CD4-positive, alpha-beta T cell (primary cell): Measurements from ENCODE around the gene RAB11FIP2. TPM values are rescaled to one million over a fixed set of nuclear protein-coding genes. Genes with fewer than 3 reads are reported as not detected.

Experiments
- ATAC-seq: fragments of 200-7000 bp; cut with Tn5 transposase; one replicate; pipeline ENCODE4 v1.10.0; 2022; ENCODE audit warnings: mild to moderate bottlenecking; ENCODE audit not compliant: poor library complexity
- CTCF ChIA-PET: fragments of 350-600 bp; sonication (Branson Sonifier 250); formaldehyde crosslinking; loops from one replicate; lab custom pipeline; 2021; ENCODE audit warnings: antibody characterized with exemption, inconsistent platforms; lab: Charles Lee
- POLR2A ChIA-PET: fragments of 350-600 bp; sonication (Branson Sonifier 250); formaldehyde crosslinking; loops from one replicate; lab custom pipeline; 2021; ENCODE audit warnings: antibody characterized with exemption, inconsistent platforms; lab: Charles Lee
- DNase-seq, 14 experiments: peaks; one replicate each; pipeline ENCODE4 v3.0.0-alpha.2; 2013 to 2020; ENCODE audit warnings: mixed read lengths in 2 of 14
- H3K27ac ChIP-seq, 2 donors: one replicate each; pipeline versions ENCODE4 v1.5.1 to v1.7.0; 2013; ENCODE audit warnings: low read length in 2 of 2, low read depth in 1 of 2, mild to moderate bottlenecking in 1 of 2
- H3K27me3 ChIP-seq, 2 experiments: 1 replicate in 1 of 2; 2 replicates in 1 of 2; pipeline versions ENCODE4 v1.6.1 to v1.7.0; 2013; ENCODE audit warnings: low read length in 2 of 2, control low read depth in 1 of 2, mild to moderate bottlenecking in 1 of 2, moderate library complexity in 1 of 2; ENCODE audit not compliant: insufficient read depth in 2 of 2, control insufficient read depth in 1 of 2
- H3K36me3 ChIP-seq: one replicate; pipeline ENCODE4 v1.6.1; 2013; ENCODE audit warnings: low read length, control low read depth; ENCODE audit not compliant: insufficient read depth
- H3K4me1 ChIP-seq: one replicate; pipeline ENCODE4 v1.6.1; 2013; ENCODE audit warnings: low read length, control low read depth; ENCODE audit not compliant: insufficient read depth
- H3K4me3 ChIP-seq: one replicate; pipeline ENCODE4 v1.5.1; 2013; ENCODE audit warnings: mild to moderate bottlenecking, low read length, moderate library complexity
- H3K9me3 ChIP-seq, 2 experiments: 1 replicate in 1 of 2; 2 replicates in 1 of 2; pipeline versions ENCODE4 v1.6.1 to v1.7.0; 2013; ENCODE audit warnings: low read length in 2 of 2, mild to moderate bottlenecking in 2 of 2, control low read depth in 1 of 2, moderate library complexity in 1 of 2; ENCODE audit not compliant: control insufficient read depth in 1 of 2, insufficient read depth in 1 of 2
- H3K27ac Mint-ChIP-seq: one replicate; pipeline ENCODE4 v1.8.0; 2020; ENCODE audit warnings: mixed read lengths
- H3K27me3 Mint-ChIP-seq: one replicate; pipeline ENCODE4 v1.8.0; 2021; ENCODE audit warnings: mixed read lengths
- H3K36me3 Mint-ChIP-seq: one replicate; pipeline ENCODE4 v1.8.0; 2021; ENCODE audit warnings: low read depth, mixed read lengths
- H3K4me1 Mint-ChIP-seq: one replicate; pipeline ENCODE4 v1.8.0; 2021; ENCODE audit warnings: low read depth, mixed read lengths
- H3K4me3 Mint-ChIP-seq: one replicate; pipeline ENCODE4 v1.8.0; 2020; ENCODE audit warnings: mild to moderate bottlenecking, mixed read lengths
- H3K9me3 Mint-ChIP-seq: one replicate; pipeline ENCODE4 v1.8.0; 2020; ENCODE audit warnings: mixed read lengths
- intact Hi-C, 2 experiments: fragments of 100-400 bp; cut with DNase I in 1 of 2; cut with micrococcal nuclease in 1 of 2; formaldehyde crosslinking; loops; one replicate each; pipeline versions ENCODE4 v1.15.1 to v1.9.0; 2023 to 2025; cut with DNase I, micrococcal nuclease
- total RNA-seq, 174 experiments: library from RNA in 2 of 174; stranded (reverse) in 2 of 174; gene quantifications; one replicate each; pipeline ENCODE4 v1.2.3 and lab custom pipeline; 2021 to 2026
- TF ChIP-seq, protein P1 (sequence below): fragments of 200-600 bp; IDR thresholded peaks from one replicate; pipeline ENCODE4 v1.8.0; 2022; ENCODE audit warnings: antibody characterized with exemption, mild to moderate bottlenecking

The RAB11FIP2 gene
- total RNA-seq, 2 experiments from 2014 or later, result 35.6 to 37.7 TPM

- H3K9me3 ChIP-seq, result no peaks in the 10 kb centered on the region
- H3K36me3 ChIP-seq, result peaks cover 7% of the 10 kb centered on the region
- no peaks in the 10 kb centered on the region for H3K27me3 ChIP-seq
- Mint-ChIP-seq H3K27ac (peak overlapping the region; percentile 49), H3K36me3 (peaks cover 50% of the 10 kb centered on the region), H3K4me3 (no peak overlapping the region), H3K27me3 (no peaks in the 10 kb centered on the region), H3K9me3 (no peaks in the 10 kb centered on the region), H3K4me1 (peaks cover 56% of the 10 kb centered on the region)
- H3K4me1 ChIP-seq, result peaks cover 2% of the 10 kb centered on the region
- intact Hi-C loops, result no loop called here
- H3K27ac ChIP-seq, result no peak overlapping the region
- POLR2A ChIA-PET, result interaction anchor here (1.4 kb wide), 1 partner anchor 9 kb away, joined by 3 read pairs; no protein-coding TSS in a partner anchor
- TF ChIP-seq, protein P1, sequence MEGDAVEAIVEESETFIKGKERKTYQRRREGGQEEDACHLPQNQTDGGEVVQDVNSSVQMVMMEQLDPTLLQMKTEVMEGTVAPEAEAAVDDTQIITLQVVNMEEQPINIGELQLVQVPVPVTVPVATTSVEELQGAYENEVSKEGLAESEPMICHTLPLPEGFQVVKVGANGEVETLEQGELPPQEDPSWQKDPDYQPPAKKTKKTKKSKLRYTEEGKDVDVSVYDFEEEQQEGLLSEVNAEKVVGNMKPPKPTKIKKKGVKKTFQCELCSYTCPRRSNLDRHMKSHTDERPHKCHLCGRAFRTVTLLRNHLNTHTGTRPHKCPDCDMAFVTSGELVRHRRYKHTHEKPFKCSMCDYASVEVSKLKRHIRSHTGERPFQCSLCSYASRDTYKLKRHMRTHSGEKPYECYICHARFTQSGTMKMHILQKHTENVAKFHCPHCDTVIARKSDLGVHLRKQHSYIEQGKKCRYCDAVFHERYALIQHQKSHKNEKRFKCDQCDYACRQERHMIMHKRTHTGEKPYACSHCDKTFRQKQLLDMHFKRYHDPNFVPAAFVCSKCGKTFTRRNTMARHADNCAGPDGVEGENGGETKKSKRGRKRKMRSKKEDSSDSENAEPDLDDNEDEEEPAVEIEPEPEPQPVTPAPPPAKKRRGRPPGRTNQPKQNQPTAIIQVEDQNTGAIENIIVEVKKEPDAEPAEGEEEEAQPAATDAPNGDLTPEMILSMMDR, result no peak
- no peak for ATAC-seq
- no peak for DNase-seq
- CTCF ChIA-PET, result no interaction called here
- H3K4me3 ChIP-seq, result no peak overlapping the region
Measured at GRCh38 chr10:118036281-118036875, 10.4 kb downstream of the RAB11FIP2 start.

- Histone ChIP-seq H3K27me3 (no peaks in the 10 kb centered on the region), H3K27ac (no peak overlapping the region), H3K36me3 (peaks cover 7% of the 10 kb centered on the region), H3K4me3 (no peak overlapping the region), H3K9me3 (no peaks in the 10 kb centered on the region), H3K4me1 (peaks cover 2% of the 10 kb centered on the region)
- peaks cover 50% of the 10 kb centered on the region for H3K4me1 Mint-ChIP-seq
- TF ChIP-seq, protein P1, result no peak
- H3K36me3 Mint-ChIP-seq, result peaks cover 49% of the 10 kb centered on the region
- no peaks in the 10 kb centered on the region for H3K9me3 Mint-ChIP-seq
- CTCF ChIA-PET, result interaction anchor here (0.6 kb wide), 1 partner anchor 32 kb away, joined by 4 read pairs; no protein-coding TSS in a partner anchor
- intact Hi-C loops, result no loop called here
- H3K4me3 Mint-ChIP-seq, result peak overlapping the region; percentile 32
- no peaks in the 10 kb centered on the region for H3K27me3 Mint-ChIP-seq
- POLR2A ChIA-PET, result no interaction called here
- DNase-seq (peak in 3 of 14 experiments; percentile 31 to 40 (median 33)), ATAC-seq (peak; percentile 81)
- peak overlapping the region; percentile 25 for H3K27ac Mint-ChIP-seq
Measured at GRCh38 chr10:118035354-118036005, 11.3 kb downstream of the RAB11FIP2 start.

GRCh38 chr10:118034791-118035261 lies 11.9 kb downstream of the RAB11FIP2 start:
- H3K4me3 Mint-ChIP-seq, result no peak overlapping the region
- TF ChIP-seq, protein P1, result no peak
- no peaks in the 10 kb centered on the region for H3K27me3 Mint-ChIP-seq
- DNase-seq, result no peak
- no peaks in the 10 kb centered on the region for H3K27me3 ChIP-seq
- no peaks in the 10 kb centered on the region for H3K9me3 ChIP-seq
- peak overlapping the region; percentile 25 for H3K27ac Mint-ChIP-seq
- H3K4me1 Mint-ChIP-seq, result peaks cover 52% of the 10 kb centered on the region
- ChIA-PET POLR2A (interaction anchor here (0.8 kb wide), 1 partner anchor 12 kb away, joined by 3 read pairs; the partner anchor contains the start of gene RAB11FIP2), CTCF (interaction anchor here (0.6 kb wide), 1 partner anchor 32 kb away, joined by 4 read pairs; no protein-coding TSS in a partner anchor)
- H3K36me3 Mint-ChIP-seq, result peaks cover 44% of the 10 kb centered on the region
- H3K27ac ChIP-seq, result no peak overlapping the region
- intact Hi-C loops, result no loop called here
- no peak overlapping the region for H3K4me3 ChIP-seq
- H3K4me1 ChIP-seq, result peaks cover 2% of the 10 kb centered on the region
- ATAC-seq, result no peak
- no peaks in the 10 kb centered on the region for H3K9me3 Mint-ChIP-seq
- H3K36me3 ChIP-seq, result peaks cover 7% of the 10 kb centered on the region
